K562 (cell line): Measurements from ENCODE around the gene DNAJB12. TPM values are rescaled to one million over a fixed set of nuclear protein-coding genes. Genes with fewer than 3 reads are reported as not detected.

Experiments
- ATAC-seq: fragments of 200-7000 bp; cut with Tn5 transposase; 3 replicates; pipeline ENCODE4 v1.9.1; 2020; ENCODE audit warnings: moderate library complexity
- BruUV-seq: library from RNA; stranded (reverse); fragments of 400-500 nt; replicated peaks from 2 replicates; lab custom pipeline; 2021; lab: Mats Ljungman, UMichigan
- CTCF ChIA-PET: fragments of 300-600 bp; formaldehyde crosslinking; extraction: SDS; loops from one replicate; lab custom pipeline; 2021; ENCODE audit warnings: low intra/inter-chr PET ratio; lab: Yijun Ruan, JAX
- POLR2A ChIA-PET: fragments of 300-600, 350-650 bp; sonication (Branson Sonifier 250); formaldehyde crosslinking; extraction: SDS; loops from one replicate; lab custom pipeline; 2021; ENCODE audit warnings: antibody characterized with exemption, inconsistent platforms; lab: Yijun Ruan, JAX
- DNase-seq, 4 experiments: peaks; one replicate each; pipeline versions ENCODE4 v3.0.0 to v3.0.0-alpha.2; 2011 to 2018; ENCODE audit warnings: low spot score in 3 of 4, mixed read lengths in 3 of 4; ENCODE audit errors: extremely low read depth in 1 of 4
- FAIRE-seq: peaks from 2 replicates; lab custom pipeline; 2011; peaks lifted over from hg19 to GRCh38; lab: Jason Lieb, UNC
- H2AFZ ChIP-seq: 2 replicates; pipeline ENCODE4 v1.6.0; 2011; ENCODE audit warnings: low read depth, low read length, control low read depth, inconsistent platforms
- H3K27ac ChIP-seq: fragments of 200-600 bp; 3 replicates; pipeline ENCODE4 v1.8.0; 2011; ENCODE audit warnings: low read depth, mild to moderate bottlenecking, control low read depth, inconsistent platforms, low read length, moderate library complexity, mixed read lengths; ENCODE audit errors: extremely low read depth
- H3K27me3 ChIP-seq, 2 experiments: fragments of 300-600 bp in 1 of 2; 2 replicates in 1 of 2; 3 replicates in 1 of 2; pipeline versions ENCODE4 v1.6.0 to v1.8.0; 2011; ENCODE audit warnings: inconsistent platforms in 2 of 2, low read length in 2 of 2, mild to moderate bottlenecking in 1 of 2, mixed read lengths in 1 of 2, moderate library complexity in 1 of 2; ENCODE audit not compliant: control insufficient read depth in 2 of 2, insufficient read depth in 2 of 2
- H3K36me3 ChIP-seq: fragments of 300-600 bp; 3 replicates; pipeline ENCODE4 v1.8.0; 2011; ENCODE audit warnings: mild to moderate bottlenecking, low read length, inconsistent platforms; ENCODE audit not compliant: control insufficient read depth, insufficient read depth
- H3K4me1 ChIP-seq, 2 experiments: fragments of 200-600 bp in 1 of 2; replicated peaks in 1 of 2; 2 replicates in 1 of 2; 3 replicates in 1 of 2; pipeline versions ENCODE4 v1.5.1 to v1.8.0; 2011; ENCODE audit warnings: inconsistent platforms in 2 of 2, low read length in 2 of 2, mild to moderate bottlenecking in 1 of 2, mixed read lengths in 1 of 2, moderate library complexity in 1 of 2; ENCODE audit not compliant: control insufficient read depth in 2 of 2, insufficient read depth in 2 of 2
- H3K4me2 ChIP-seq: 2 replicates; pipeline ENCODE4 v1.6.1; 2011; ENCODE audit warnings: low read length, control low read depth, inconsistent platforms, mixed read lengths; ENCODE audit not compliant: insufficient read depth
- H3K4me3 ChIP-seq: fragments of 200-600 bp; sonication (generic), shearing (Covaris generic); 2 replicates; pipeline ENCODE4 v1.5.1; 2016; ENCODE audit warnings: control low read depth, inconsistent platforms
- H3K79me2 ChIP-seq: fragments of 200-600 bp; 3 replicates; pipeline ENCODE4 v1.8.0; 2011; ENCODE audit warnings: low read length, inconsistent platforms; ENCODE audit not compliant: control insufficient read depth, insufficient read depth
- H3K9ac ChIP-seq, 2 experiments: 2 replicates each; pipeline versions ENCODE4 v1.6.0 to v1.6.1; 2011; ENCODE audit warnings: low read depth in 2 of 2, low read length in 2 of 2, control low read depth in 1 of 2, inconsistent platforms in 1 of 2, mild to moderate bottlenecking in 1 of 2, mixed read lengths in 1 of 2; ENCODE audit not compliant: insufficient read depth in 1 of 2
- H3K9me1 ChIP-seq: one replicate; pipeline ENCODE4 v1.6.0; 2011; ENCODE audit warnings: inconsistent platforms, mild to moderate bottlenecking, low read length, moderate library complexity; ENCODE audit not compliant: control insufficient read depth, insufficient read depth
- H3K9me3 ChIP-seq: replicated peaks from 2 replicates; pipeline ENCODE4 v1.5.1; 2011; ENCODE audit warnings: low read depth, low read length, inconsistent platforms; ENCODE audit not compliant: control insufficient read depth, insufficient read depth
- H4K20me1 ChIP-seq: replicated peaks from 2 replicates; pipeline ENCODE4 v1.6.1; 2011; ENCODE audit warnings: low read length, inconsistent platforms, mixed read lengths; ENCODE audit not compliant: control insufficient read depth, insufficient read depth
- FOXP1 ChIP-seq: sonication (generic); formaldehyde crosslinking; IDR thresholded peaks from 2 replicates; pipeline ENCODE4 v1.8.0; 2022; ENCODE audit warnings: mild to moderate bottlenecking, missing genetic modification reagents
- GMEB1 ChIP-seq: fragments of 250-450 bp; sonication (Bioruptor Pico); IDR thresholded peaks from 2 replicates; pipeline ENCODE4 v1.4.0; 2020; ENCODE audit warnings: mild to moderate bottlenecking
- L3MBTL2 ChIP-seq: fragments of 450-650 bp; IDR thresholded peaks from 2 replicates; pipeline ENCODE4 v1.6.1; 2016; ENCODE audit warnings: mild to moderate bottlenecking, moderate library complexity
- NFIC ChIP-seq: fragments of 450-650 bp; IDR thresholded peaks from 2 replicates; pipeline ENCODE4 v1.6.1; 2017; ENCODE audit warnings: mild to moderate bottlenecking, inconsistent platforms
- PBX2 ChIP-seq, 2 experiments: IDR thresholded peaks in 1 of 2; conservative IDR thresholded peaks in 1 of 2; 2 replicates each; pipeline ENCODE4 v1.6.1; 2016; ENCODE audit warnings: low read depth in 2 of 2, mild to moderate bottlenecking in 1 of 2, missing compliant biosample characterization in 1 of 2, missing genetic modification characterization in 1 of 2, moderate library complexity in 1 of 2
- PYGO2 ChIP-seq: fragments of 450-650 bp; IDR thresholded peaks from 2 replicates; pipeline ENCODE4 v1.6.1; 2016; ENCODE audit warnings: mild to moderate bottlenecking, missing genetic modification characterization, moderate library complexity, missing compliant biosample characterization
- SFPQ ChIP-seq: fragments of 200-400 bp; formaldehyde crosslinking; IDR thresholded peaks from 2 replicates; pipeline ENCODE4 v1.6.1; 2017; ENCODE audit warnings: mild to moderate bottlenecking, low read depth, low read length, moderate library complexity
- SIX5 ChIP-seq, 2 experiments: IDR thresholded peaks; 2 replicates each; pipeline ENCODE4 v1.6.1; 2011; ENCODE audit warnings: low read length in 2 of 2, borderline replicate concordance in 1 of 2, low read depth in 1 of 2, mild to moderate bottlenecking in 1 of 2, moderate library complexity in 1 of 2; ENCODE audit not compliant: insufficient read depth in 1 of 2
- TBP ChIP-seq: optimal IDR thresholded peaks from 2 replicates; pipeline ENCODE3; 2011; ENCODE audit warnings: low read depth, low read length, improper control_type of control experiment
- ZNF217 ChIP-seq: sonication (generic); formaldehyde crosslinking; IDR thresholded peaks from 2 replicates; pipeline ENCODE4 v1.8.0; 2022; ENCODE audit warnings: mild to moderate bottlenecking, missing genetic modification reagents
- ZNF444 ChIP-seq: fragments of 250-450 bp; sonication (Bioruptor Pico); IDR thresholded peaks from 2 replicates; pipeline ENCODE4 v1.4.0; 2020; ENCODE audit warnings: mild to moderate bottlenecking, moderate library complexity
- ZNF695 ChIP-seq: fragments of 450-650 bp; formaldehyde crosslinking; IDR thresholded peaks from 2 replicates; pipeline ENCODE4 v1.4.0; 2020; ENCODE audit warnings: mild to moderate bottlenecking, moderate library complexity
- WGBS: fragments of 100-300 bp; shearing (Covaris generic); methylation state at CpG from one replicate; pipeline ENCODE4 v1.1.6; 2016; ENCODE audit warnings: low coverage, mixed read lengths; ENCODE audit not compliant: insufficient coverage; ENCODE audit errors: missing lambda C conversion rate; 5-methylcytosine and 5-hydroxymethylcytosine counted together
- in situ Hi-C: fragments of 300-500 bp; cut with MboI; formaldehyde crosslinking; loops from 4 replicates; pipeline ENCODE4 v1.15.0; 2018; ENCODE audit warnings: inconsistent platforms, mixed read lengths
- intact Hi-C: fragments of 100-400 bp; cut with micrococcal nuclease; formaldehyde crosslinking; loops from 2 replicates; pipeline ENCODE4 v1.14.2; 2022
- polyA plus RNA-seq, 8 experiments: library from polyadenylated mRNA; depleted of rRNA in 4 of 8; stranded (reverse) in 5 of 8; unstranded in 3 of 8; fragments of >200 nt; fragmentation: Nextera tagmentation in 2 of 8; fragmentation: Illumina TruSeq in 1 of 8; extraction: Ambion mirVana in 2 of 8; extraction: Trizol in 1 of 8; gene quantifications; 2 replicates each; pipeline versions ENCODE4 v1.2.1 to v1.2.3, GENCODE V29; 2011 to 2014; ENCODE audit warnings: inconsistent platforms in 1 of 8, missing spikeins in 1 of 8
- total RNA-seq, 7 experiments: library from RNA; depleted of rRNA in 6 of 7; stranded (reverse); fragments of >200 nt in 6 of 7; fragmentation: Illumina TruSeq in 2 of 7; extraction: Trizol in 2 of 7; gene quantifications; 2 replicates each; pipeline versions ENCODE4 v1.2.1 to v1.2.3, GENCODE V29; 2011 to 2021; ENCODE audit warnings: low replicate concordance in 1 of 7

The DNAJB12 gene
- total and polyA plus RNA-seq, 9 of the 15 experiments (the other 6 are each of a cell fraction or from before 2014, with no cell fraction given), result 3.5 to 31.5 (median 20.3) TPM

- Histone ChIP-seq H2AFZ (peak overlapping the region; percentile 61), H3K4me3 (peak overlapping the region; percentile 25), H3K9ac (peak overlapping the region; percentile 93 to 94), H3K4me1 (peaks cover 52 to 67% of the 10 kb centered on the region in 2 experiments), H3K4me2 (peak overlapping the region; percentile 82), H3K9me3 (no peaks in the 10 kb centered on the region), H3K36me3 (no peaks in the 10 kb centered on the region), H3K27me3 (no peaks in the 10 kb centered on the region), H3K27ac (peak overlapping the region; percentile 97), H4K20me1 (no peaks in the 10 kb centered on the region), H3K79me2 (no peaks in the 10 kb centered on the region), H3K9me1 (peaks cover 8% of the 10 kb centered on the region)
- ChIA-PET POLR2A (interaction anchor here (0.6 to 9.2 kb wide), 44 partner anchors 8 to 505 kb away, joined by 3 to 267 read pairs (median 5); partner anchors contain the start of genes ANAPC16, ASCC1 and DDIT4), CTCF (interaction anchor here (0.6 kb wide), 2 partner anchors 467 to 609 kb away, joined by 3 to 4 read pairs; no protein-coding TSS in a partner anchor)
- DNase-seq (peak in 3 of 4 experiments; percentile 72 to 81 (median 80)), ATAC-seq (peak; percentile 66), FAIRE-seq (peak; percentile 35)
- in situ Hi-C loops, result loop anchor here (5.0 kb wide), 1 partner anchor 44 kb away; no protein-coding TSS in a partner anchor
- intact Hi-C loops, result loop anchor here (1.0 to 2.0 kb wide), 2 partner anchors 24 to 77 kb away; no protein-coding TSS in a partner anchor
- BruUV-seq, result TSS peak; percentile 94
- WGBS, result 29% methylated on average over 10 of the region's 13 CpGs
- TF ChIP-seq L3MBTL2 (no peak; the same call in 1 of the 2 replicates), ZNF217 (CRISPR knock-in tag) (no peak), ZNF444 (CRISPR knock-in tag) (no peak; the same call in 1 of the 2 replicates), NFIC (no peak), GMEB1 (no peak), TBP (no peak), SIX5 (IDR thresholded peaks at IDR 0.05; ENCODE audit: borderline replicate concordance in 1 of 2, insufficient read depth in 1 of 2, low read depth in 1 of 2, low read length in 2 of 2) (no peak), SFPQ (no peak), PBX2 (CRISPR knock-in tag; IDR thresholded peaks at IDR 0.05; ENCODE audit: low read depth) (no peak), PBX2 (tag; conservative IDR thresholded peaks at IDR 0.05; ENCODE audit: low read depth) (no peak), ZNF695 (0 out of 2 replicates have a peak, but pooled peaks have one; percentile 19), PYGO2 (0 out of 2 replicates have a peak, but pooled peaks have one; percentile 33), FOXP1 (CRISPR knock-in tag) (no peak)
Measured at GRCh38 chr10:72321248-72322029, 33.3 kb downstream of the DNAJB12 start.
